Left colon (tissue), 2 donors: ENCODE results near the gene RHBDD1. TPM values are rescaled to one million over a fixed set of nuclear protein-coding genes. Genes with fewer than 3 reads are reported as not detected.

Source experiments
- ATAC-seq: fragments of 200-7000 bp; cut with Tn5 transposase; one replicate; pipeline ENCODE4 v1.9.1; 2020; ENCODE audit warnings: mild to moderate bottlenecking, moderate library complexity
- DNase-seq, 2 donors: peaks; one replicate each; pipeline ENCODE4 v3.0.0-alpha.2; 2020
- intact Hi-C, 2 donors: fragments of 100-400 bp; cut with DNase I in 1 of 2; cut with micrococcal nuclease in 1 of 2; formaldehyde crosslinking; loops; one replicate each; pipeline versions ENCODE4 v1.11.2 to v1.14.0; 2022; cut with DNase I, micrococcal nuclease
- total RNA-seq, 2 donors: library from RNA; stranded (reverse); fragmentation: NEBNext Ultra II Directional; extraction: Animal tissue kit (Norgen Biotek cat#: 25700); gene quantifications; one replicate each; pipeline ENCODE4 v1.2.1, GENCODE V29; 2021
- donor health status: DM: no; HTN: no; CAD: no.
- donor health status: DM: yes; HTN: yes; CAD: no.

The RHBDD1 gene
- total RNA-seq, 2 donors from 2014 or later: 26.1 to 27.4 TPM

DNA sequence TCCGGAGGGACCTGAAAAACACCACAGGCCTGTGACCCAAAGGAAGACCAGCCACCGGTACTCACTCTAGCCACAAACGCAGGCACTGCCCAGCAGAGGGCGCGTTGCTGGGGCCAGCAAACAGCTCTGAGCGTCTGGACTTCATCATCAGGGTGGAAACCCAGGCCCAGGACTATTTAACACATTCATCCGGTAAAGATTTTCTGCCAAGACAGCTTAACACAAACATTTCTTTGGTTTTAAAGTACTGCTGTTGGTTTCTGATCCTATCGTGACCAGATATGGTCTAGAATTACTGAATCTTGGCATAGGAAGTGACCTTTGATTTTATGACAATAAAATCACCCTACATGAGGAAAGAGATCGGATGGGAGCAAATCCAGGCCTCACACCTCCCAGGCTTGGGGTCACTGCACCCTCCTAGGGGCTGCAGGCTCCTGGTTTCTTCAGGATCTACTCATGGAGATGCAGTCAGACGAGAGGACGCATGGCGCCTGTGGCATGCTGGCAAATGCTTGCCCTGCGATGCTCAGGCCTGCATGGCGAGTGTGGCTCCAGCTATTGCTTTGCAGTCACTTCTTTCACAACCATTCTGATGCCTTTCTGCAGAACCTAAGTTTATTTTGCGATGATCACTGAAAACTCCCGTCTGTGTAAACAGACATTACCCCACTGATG is 197.8 kb downstream of the RHBDD1 start:
- DNase-seq (peak; percentile 54 to 71), ATAC-seq (peak; percentile 77)
- intact Hi-C loops: no loop called here

DNA sequence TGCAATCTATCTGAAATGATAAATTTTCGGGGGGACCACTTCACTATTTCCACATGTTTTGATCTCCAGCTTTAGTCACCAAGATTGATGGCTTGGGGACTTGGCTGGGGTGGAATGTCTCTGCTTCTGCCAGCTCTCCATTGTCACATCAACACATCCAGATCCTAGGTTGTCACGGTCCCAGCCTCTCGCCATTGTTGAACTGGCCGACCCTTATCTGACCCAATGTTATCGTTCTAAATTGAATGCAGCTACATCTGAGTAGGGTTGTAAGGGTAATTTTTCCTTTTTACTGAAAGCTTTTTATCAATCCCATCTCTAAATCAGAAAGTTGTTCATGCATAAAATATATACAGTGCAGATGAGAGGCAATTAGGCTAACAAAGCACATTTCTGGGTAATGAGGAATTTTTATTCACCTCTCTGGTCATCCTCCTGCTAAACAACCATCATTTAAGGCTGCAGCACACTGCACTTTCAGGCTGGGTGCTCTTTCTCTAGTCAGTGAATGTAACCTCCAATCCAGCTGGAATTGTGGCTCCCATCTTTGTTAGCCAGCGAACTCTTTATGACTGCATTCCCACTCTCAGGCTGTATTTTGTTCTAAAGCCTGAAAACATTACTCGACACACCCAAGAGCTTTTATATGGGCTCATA is 200.0 kb downstream of the RHBDD1 start:
- DNase-seq (no peak), ATAC-seq (no peak)
- intact Hi-C loops: no loop called here

DNA sequence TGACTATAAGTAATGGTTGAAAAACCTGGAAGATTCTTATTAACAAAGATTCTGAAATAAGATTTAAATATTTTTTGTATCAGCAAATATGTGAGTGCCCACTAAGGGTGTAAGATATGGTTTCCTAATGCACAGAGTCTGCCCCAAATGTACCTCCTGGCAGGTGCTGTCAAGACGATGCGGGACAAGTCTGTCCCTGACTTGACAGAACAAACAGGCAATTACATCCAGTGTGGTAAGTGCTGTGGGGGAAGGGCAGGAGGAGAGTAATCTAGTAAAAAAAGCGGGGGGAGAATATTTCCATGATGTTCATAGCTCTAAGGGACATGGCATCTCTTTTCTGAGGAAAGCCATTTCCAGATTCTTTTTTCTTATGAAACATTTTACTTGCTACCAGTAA is 200.7 kb downstream of the RHBDD1 start:
- intact Hi-C loops: no loop called here
- no peak for DNase-seq

DNA sequence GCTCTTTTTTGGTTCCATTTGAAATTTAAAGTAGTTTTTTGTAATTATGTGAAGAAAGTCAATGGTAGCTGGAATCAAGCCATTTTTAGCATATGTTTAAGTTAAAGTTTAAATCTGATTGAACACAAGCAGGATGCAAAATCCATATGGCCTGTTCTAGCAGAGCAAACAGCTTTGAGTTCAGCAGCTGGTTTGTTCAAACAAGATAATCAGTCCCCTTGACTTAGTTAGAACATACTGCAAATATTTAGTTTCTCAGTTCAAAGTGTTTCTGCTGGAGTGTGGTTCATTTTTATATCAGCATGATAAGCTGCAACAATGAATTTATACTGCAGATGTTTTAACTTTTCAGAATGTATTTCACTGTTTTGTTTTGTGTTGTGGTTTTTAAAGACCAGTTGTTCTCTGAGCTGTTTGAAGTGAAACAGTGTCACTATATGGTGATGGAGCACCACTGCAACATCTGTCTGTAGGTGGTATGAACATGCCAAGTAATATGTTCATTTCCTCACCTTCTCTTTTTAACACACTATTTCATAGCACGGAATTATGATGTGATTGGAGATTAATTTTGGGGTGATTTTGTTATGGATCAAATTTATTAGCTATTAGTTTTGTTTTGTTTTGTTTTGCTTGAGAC is 202.8 kb downstream of the RHBDD1 start:
- ATAC-seq (peak; percentile 86), DNase-seq (no peak)
- intact Hi-C loops: no loop called here

More for the DNA sequence above, 200.7 kb downstream of the RHBDD1 start:
- no peak for ATAC-seq

DNA sequence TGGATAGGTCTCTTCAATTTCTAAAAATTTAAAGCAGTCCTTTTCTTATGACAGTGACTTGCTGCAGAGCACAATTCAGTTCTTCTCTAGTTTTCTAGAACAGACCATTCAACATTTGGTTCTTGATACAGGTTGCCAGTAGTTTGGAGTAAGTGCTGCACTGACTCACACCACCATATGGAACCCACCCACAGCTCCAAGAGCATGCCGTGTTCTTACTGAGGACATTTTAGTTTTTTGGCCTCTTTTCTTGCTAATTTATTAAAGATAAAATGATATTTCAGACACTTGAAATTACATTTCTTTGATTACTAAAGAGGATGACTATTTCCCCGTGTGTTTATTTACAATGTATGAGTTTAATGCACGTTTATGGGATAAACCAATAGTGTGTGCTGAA is 208.1 kb downstream of the RHBDD1 start:
- no peak for DNase-seq
- no peak for ATAC-seq
- intact Hi-C loops: no loop called here

Other genes with a start within 250 kb of the RHBDD1 start
- 10 to 100 TPM; 11.2 to 14.8 TPM for gene IRS1, start 36.2 kb upstream of the RHBDD1 start, total RNA-seq